Measurements from ENCODE around the gene DNASE1L2.

The DNASE1L2 gene

GRCh38 chr16:2205967-2206313 lies 30.3 kb upstream of the DNASE1L2 start (continued):
- peak; percentile 34 for TF ChIP-seq GLIS2 (tag by site-specific recombination; IDR thresholded peaks at IDR 0.05)
- no peak for TF ChIP-seq ZNF114 (tag by site-specific recombination; IDR thresholded peaks at IDR 0.05)
- TF ChIP-seq, protein P1, sequence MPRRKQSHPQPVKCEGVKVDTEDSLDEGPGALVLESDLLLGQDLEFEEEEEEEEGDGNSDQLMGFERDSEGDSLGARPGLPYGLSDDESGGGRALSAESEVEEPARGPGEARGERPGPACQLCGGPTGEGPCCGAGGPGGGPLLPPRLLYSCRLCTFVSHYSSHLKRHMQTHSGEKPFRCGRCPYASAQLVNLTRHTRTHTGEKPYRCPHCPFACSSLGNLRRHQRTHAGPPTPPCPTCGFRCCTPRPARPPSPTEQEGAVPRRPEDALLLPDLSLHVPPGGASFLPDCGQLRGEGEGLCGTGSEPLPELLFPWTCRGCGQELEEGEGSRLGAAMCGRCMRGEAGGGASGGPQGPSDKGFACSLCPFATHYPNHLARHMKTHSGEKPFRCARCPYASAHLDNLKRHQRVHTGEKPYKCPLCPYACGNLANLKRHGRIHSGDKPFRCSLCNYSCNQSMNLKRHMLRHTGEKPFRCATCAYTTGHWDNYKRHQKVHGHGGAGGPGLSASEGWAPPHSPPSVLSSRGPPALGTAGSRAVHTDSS (tag by site-specific recombination; IDR thresholded peaks at IDR 0.05) = no peak
- TF ChIP-seq ZNF704 (tag by site-specific recombination; IDR thresholded peaks at IDR 0.05) = no peak
- TF ChIP-seq YY2 (tag by site-specific recombination; IDR thresholded peaks at IDR 0.05) = no peak
- TF ChIP-seq ZNF660 (tag by site-specific recombination; IDR thresholded peaks at IDR 0.05) = no peak
- no peak for TF ChIP-seq ZNF701 (tag by site-specific recombination; IDR thresholded peaks at IDR 0.05)
- TF ChIP-seq ZNF146 (tag by site-specific recombination; IDR thresholded peaks at IDR 0.05) = no peak; the same call in 1 of the 2 replicates
- TF ChIP-seq, protein P2, sequence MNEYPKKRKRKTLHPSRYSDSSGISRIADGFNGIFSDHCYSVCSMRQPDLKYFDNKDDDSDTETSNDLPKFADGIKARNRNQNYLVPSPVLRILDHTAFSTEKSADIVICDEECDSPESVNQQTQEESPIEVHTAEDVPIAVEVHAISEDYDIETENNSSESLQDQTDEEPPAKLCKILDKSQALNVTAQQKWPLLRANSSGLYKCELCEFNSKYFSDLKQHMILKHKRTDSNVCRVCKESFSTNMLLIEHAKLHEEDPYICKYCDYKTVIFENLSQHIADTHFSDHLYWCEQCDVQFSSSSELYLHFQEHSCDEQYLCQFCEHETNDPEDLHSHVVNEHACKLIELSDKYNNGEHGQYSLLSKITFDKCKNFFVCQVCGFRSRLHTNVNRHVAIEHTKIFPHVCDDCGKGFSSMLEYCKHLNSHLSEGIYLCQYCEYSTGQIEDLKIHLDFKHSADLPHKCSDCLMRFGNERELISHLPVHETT (tag by site-specific recombination; IDR thresholded peaks at IDR 0.05) = no peak
- no peak for TF ChIP-seq ZBTB21 (tag by site-specific recombination; IDR thresholded peaks at IDR 0.05)
- no peak for TF ChIP-seq ZNF530 (tag by site-specific recombination; IDR thresholded peaks at IDR 0.05; ENCODE audit: low read depth)
- TF ChIP-seq ZNF37A (tag by site-specific recombination; IDR thresholded peaks at IDR 0.05) = no peak
- TF ChIP-seq ZNF324 (tag by site-specific recombination; IDR thresholded peaks at IDR 0.05) = 0 out of 2 replicates have a peak, but pooled peaks have one; percentile 49
- TF ChIP-seq FEZF1 (tag by site-specific recombination; IDR thresholded peaks at IDR 0.05) = no peak
- TF ChIP-seq ZNF175 (tag by site-specific recombination; IDR thresholded peaks at IDR 0.05) = no peak
- no peak for TF ChIP-seq ZNF248 (tag by site-specific recombination; IDR thresholded peaks at IDR 0.05)
- no peak for TF ChIP-seq ZNF670 (tag by site-specific recombination; IDR thresholded peaks at IDR 0.05; ENCODE audit: low read depth)
- no peak for TF ChIP-seq ZNF26 (tag by site-specific recombination; IDR thresholded peaks at IDR 0.05)
- TF ChIP-seq ZSCAN5A (tag by site-specific recombination; IDR thresholded peaks at IDR 0.05) = no peak
- no peak for TF ChIP-seq ZSCAN30 (tag by site-specific recombination; IDR thresholded peaks at IDR 0.05)
- TF ChIP-seq KLF7 (tag by site-specific recombination; IDR thresholded peaks at IDR 0.05; ENCODE audit: borderline replicate concordance) = no peak
- no peak for TF ChIP-seq MEIS1 (CRISPR knock-in tag; IDR thresholded peaks at IDR 0.05; ENCODE audit: borderline replicate concordance)
- peak; percentile 56; the same call in 1 of the 2 replicates for TF ChIP-seq PBX3 (CRISPR knock-in tag; IDR thresholded peaks at IDR 0.05)
- peak; percentile 78 for TF ChIP-seq BCL11B (tag by site-specific recombination; IDR thresholded peaks at IDR 0.05; ENCODE audit: low read depth)
- TF ChIP-seq ZFP69B (tag by site-specific recombination; IDR thresholded peaks at IDR 0.05) = peak; percentile 50; the same call in 1 of the 2 replicates
- TF ChIP-seq PRDM4 (tag by site-specific recombination; IDR thresholded peaks at IDR 0.05) = no peak
- TF ChIP-seq SETDB1 (IDR thresholded peaks at IDR 0.05; ENCODE audit: insufficient read length, low read length) = no peak
- no peak for TF ChIP-seq ZNF629 (tag by site-specific recombination; IDR thresholded peaks at IDR 0.05)

Data from HEK293 (cell line).